GM12874 (cell line): ENCODE measurements around the gene TERT.
A peak's percentile ranks its signal among the peaks of the same experiment; 100 is the strongest.

Source experiments
- CTCF ChIP-seq: IDR thresholded peaks from 2 replicates; pipeline ENCODE4 v1.5.1; 2011; ENCODE audit warnings: low read depth, mild to moderate bottlenecking, control low read depth, low read length, moderate library complexity; ENCODE audit not compliant: insufficient read depth

The TERT gene

GRCh38 chr5:1294835-1295649 is at the start of gene TERT:
Gene TERT, minus strand, starts transcription at chr5:1295068. Its CDS starts 79 bp downstream, at chr5:1294989.
- peak; percentile 26; the same call in 1 of the 2 replicates for TF ChIP-seq CTCF

- TF ChIP-seq CTCF, result no peak
Observed at GRCh38 chr5:1343931-1344901, 49.3 kb upstream of the TERT start.

- no peak for TF ChIP-seq CTCF
Observed at GRCh38 chr5:1343315-1343751, 48.5 kb upstream of the TERT start.

GRCh38 chr5:1342268-1342667 is 47.4 kb upstream of the TERT start:
- no peak for TF ChIP-seq CTCF

GRCh38 chr5:1341863-1342262 is 47.0 kb upstream of the TERT start:
- TF ChIP-seq CTCF, result no peak

- TF ChIP-seq CTCF, result no peak
Observed at GRCh38 chr5:1338506-1339070, 43.7 kb upstream of the TERT start.

- TF ChIP-seq CTCF, result no peak
Observed at GRCh38 chr5:1338196-1338490, 43.3 kb upstream of the TERT start.
